ENCODE data around the gene COMMD1. TPM values are rescaled to one million over a fixed set of nuclear protein-coding genes. Genes with fewer than 3 reads are reported as not detected.
"Not testable (repeated sequence)": the region's sequence is repeated elsewhere in the genome, so short reads cannot be mapped to it uniquely, and the experiment has no call there.

Gene COMMD1
- total RNA-seq, 1 donor from 2014 or later: 42.3 TPM

GRCh38 chr2:62014102-62014501, 108.6 kb downstream of the COMMD1 start:
- peak; percentile 4 for DNase-seq (ENCODE audit: low read depth, low spot score)

- no peak for DNase-seq (ENCODE audit: low read depth, low spot score)
Measured at GRCh38 chr2:62016957-62017356, 111.5 kb downstream of the COMMD1 start.

GRCh38 chr2:62029910-62030309, 124.4 kb downstream of the COMMD1 start:
- DNase-seq (ENCODE audit: low read depth, low spot score): no peak

- no peak for DNase-seq (ENCODE audit: low read depth, low spot score)
Measured at GRCh38 chr2:62030902-62031301, 125.4 kb downstream of the COMMD1 start.

GRCh38 chr2:62032096-62032495, 126.6 kb downstream of the COMMD1 start:
- no peak for DNase-seq (ENCODE audit: low read depth, low spot score)

- no peak for DNase-seq (ENCODE audit: low read depth, low spot score)
Measured at GRCh38 chr2:62034715-62035114, 129.2 kb downstream of the COMMD1 start.

- no peak for DNase-seq (ENCODE audit: low read depth, low spot score)
Measured at GRCh38 chr2:62036229-62036628, 130.8 kb downstream of the COMMD1 start.

GRCh38 chr2:62036761-62037250, 131.3 kb downstream of the COMMD1 start:
- DNase-seq (ENCODE audit: low read depth, low spot score): no peak

GRCh38 chr2:62038975-62039771, 133.7 kb downstream of the COMMD1 start:
- DNase-seq (ENCODE audit: low read depth, low spot score): no peak

- DNase-seq (ENCODE audit: low read depth, low spot score): no peak
Measured at GRCh38 chr2:62040926-62041325, 135.5 kb downstream of the COMMD1 start.

- DNase-seq (ENCODE audit: low read depth, low spot score): not testable (repeated sequence)
Measured at GRCh38 chr2:62041701-62042385, 136.4 kb downstream of the COMMD1 start.

- no peak for DNase-seq (ENCODE audit: low read depth, low spot score)
Measured at GRCh38 chr2:62042400-62042799, 136.9 kb downstream of the COMMD1 start.

GRCh38 chr2:62042944-62043343, 137.5 kb downstream of the COMMD1 start:
- no peak for DNase-seq (ENCODE audit: low read depth, low spot score)

- no peak for DNase-seq (ENCODE audit: low read depth, low spot score)
Measured at GRCh38 chr2:62045017-62045543, 139.6 kb downstream of the COMMD1 start.

- DNase-seq (ENCODE audit: low read depth, low spot score): no peak
Measured at GRCh38 chr2:62046141-62046540, 140.7 kb downstream of the COMMD1 start.

GRCh38 chr2:62050456-62051045, 145.1 kb downstream of the COMMD1 start:
- DNase-seq (ENCODE audit: low read depth, low spot score): no peak

- no peak for DNase-seq (ENCODE audit: low read depth, low spot score)
Measured at GRCh38 chr2:62054029-62054791, 148.7 kb downstream of the COMMD1 start.

GRCh38 chr2:62054916-62055450, 149.5 kb downstream of the COMMD1 start:
- DNase-seq (ENCODE audit: low read depth, low spot score): no peak

GRCh38 chr2:62055724-62056336, 150.4 kb downstream of the COMMD1 start:
- DNase-seq (ENCODE audit: low read depth, low spot score): no peak

GRCh38 chr2:62056341-62056740, 150.9 kb downstream of the COMMD1 start:
- DNase-seq (ENCODE audit: low read depth, low spot score): no peak

GRCh38 chr2:62065243-62065642, 159.8 kb downstream of the COMMD1 start:
- DNase-seq (ENCODE audit: low read depth, low spot score): no peak

Data from pulmonary artery endothelial cell (primary cell).